ENCODE results near the gene METTL25.

The METTL25 gene

GRCh38 chr12:82525616-82526015 lies 167.3 kb downstream of the METTL25 start:
- no peak for DNase-seq (ENCODE audit: low read depth in 2 of 2)

GRCh38 chr12:82527165-82527780 lies 168.9 kb downstream of the METTL25 start:
- no peak for DNase-seq (ENCODE audit: low read depth in 2 of 2)

Measured in stimulated activated CD8-positive, alpha-beta memory T cell treated with anti-CD3 and anti-CD28 coated beads, Interleukin-2, amount 100 ng/mL, for 48 hours (primary cell).